ENCODE results near the gene PIP5KL1.

DNA sequence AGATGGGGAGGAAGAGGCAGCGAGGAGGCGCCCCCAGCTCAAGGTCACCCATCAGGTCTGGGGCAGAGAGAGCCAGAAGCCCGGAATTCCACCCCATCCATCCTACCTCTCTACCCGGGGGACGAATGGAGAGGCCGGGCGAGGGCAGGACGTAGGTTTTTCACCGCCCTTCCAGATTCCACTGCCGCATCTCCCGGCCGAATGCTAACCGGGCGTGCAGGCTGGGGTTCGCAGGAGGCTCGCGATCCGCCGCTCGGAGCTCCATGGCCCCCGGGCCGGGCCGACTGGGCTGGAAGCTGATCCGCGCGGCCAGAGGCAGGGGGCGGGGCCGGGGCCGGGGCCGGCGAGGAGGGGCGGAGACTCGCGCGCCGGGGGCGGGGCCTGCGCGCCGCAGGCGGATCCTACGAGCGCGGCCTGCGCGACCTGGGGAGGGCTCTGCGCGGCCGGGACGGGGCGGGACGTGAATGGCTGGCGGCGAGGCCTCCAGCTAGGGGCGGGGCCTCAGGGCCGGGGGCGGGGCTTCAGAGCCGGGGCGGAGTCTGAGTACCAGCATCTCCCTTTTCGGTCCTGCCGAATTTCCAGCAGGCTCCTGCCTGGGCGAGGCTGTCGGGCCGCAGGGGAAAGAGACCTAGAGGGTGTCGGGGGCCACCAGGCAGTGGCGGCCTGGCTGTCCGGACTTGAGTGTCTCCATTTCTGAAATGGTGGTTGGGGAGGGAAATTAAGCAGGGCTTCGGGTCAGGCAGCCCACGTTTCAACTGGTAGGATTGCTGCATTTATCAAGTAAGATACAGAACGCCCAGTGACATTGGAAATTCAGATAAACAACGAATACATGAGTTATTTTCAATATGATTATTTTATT is 13.6 kb downstream of the PIP5KL1 start, which contains the start of gene ST6GALNAC4:
- TF ChIP-seq POLR2AphosphoS5 (IDR thresholded peaks at IDR 0.05) (peak; percentile 24 to 61), POLR2A (IDR thresholded peaks at IDR 0.05) (peak in 1 of 4 donors; percentile 74), EP300 (IDR thresholded peaks at IDR 0.05) (no peak)
- TF ChIP-seq, protein P1, sequence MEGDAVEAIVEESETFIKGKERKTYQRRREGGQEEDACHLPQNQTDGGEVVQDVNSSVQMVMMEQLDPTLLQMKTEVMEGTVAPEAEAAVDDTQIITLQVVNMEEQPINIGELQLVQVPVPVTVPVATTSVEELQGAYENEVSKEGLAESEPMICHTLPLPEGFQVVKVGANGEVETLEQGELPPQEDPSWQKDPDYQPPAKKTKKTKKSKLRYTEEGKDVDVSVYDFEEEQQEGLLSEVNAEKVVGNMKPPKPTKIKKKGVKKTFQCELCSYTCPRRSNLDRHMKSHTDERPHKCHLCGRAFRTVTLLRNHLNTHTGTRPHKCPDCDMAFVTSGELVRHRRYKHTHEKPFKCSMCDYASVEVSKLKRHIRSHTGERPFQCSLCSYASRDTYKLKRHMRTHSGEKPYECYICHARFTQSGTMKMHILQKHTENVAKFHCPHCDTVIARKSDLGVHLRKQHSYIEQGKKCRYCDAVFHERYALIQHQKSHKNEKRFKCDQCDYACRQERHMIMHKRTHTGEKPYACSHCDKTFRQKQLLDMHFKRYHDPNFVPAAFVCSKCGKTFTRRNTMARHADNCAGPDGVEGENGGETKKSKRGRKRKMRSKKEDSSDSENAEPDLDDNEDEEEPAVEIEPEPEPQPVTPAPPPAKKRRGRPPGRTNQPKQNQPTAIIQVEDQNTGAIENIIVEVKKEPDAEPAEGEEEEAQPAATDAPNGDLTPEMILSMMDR (IDR thresholded peaks at IDR 0.05), result no peak
